Astrocyte of the cerebellum (primary cell): ENCODE results near the gene ZNF423.
"Not testable (repeated sequence)": the region's sequence is repeated elsewhere in the genome, so short reads cannot be mapped to it uniquely, and the experiment has no call there.

Experiments
- DNase-seq: peaks from one replicate; pipeline ENCODE4 v3.0.0-alpha.2; 2011; ENCODE audit warnings: low read depth
- H3K4me3 ChIP-seq: 2 replicates; pipeline ENCODE4 v1.5.1; 2011; ENCODE audit warnings: mild to moderate bottlenecking, low read depth, low read length, moderate library complexity
- in situ Hi-C: cut with HindIII; loops from 2 replicates; pipeline ENCODE4 v1.10.0; 2017; ENCODE audit warnings: low sequenced_read_pairs
- TF ChIP-seq, protein P1 (sequence below): IDR thresholded peaks from 2 replicates; pipeline ENCODE4 v1.5.1; 2012; ENCODE audit warnings: low read length, low read depth, moderate library complexity, mild to moderate bottlenecking; ENCODE audit errors: missing control alignments

The ZNF423 gene

DNA sequence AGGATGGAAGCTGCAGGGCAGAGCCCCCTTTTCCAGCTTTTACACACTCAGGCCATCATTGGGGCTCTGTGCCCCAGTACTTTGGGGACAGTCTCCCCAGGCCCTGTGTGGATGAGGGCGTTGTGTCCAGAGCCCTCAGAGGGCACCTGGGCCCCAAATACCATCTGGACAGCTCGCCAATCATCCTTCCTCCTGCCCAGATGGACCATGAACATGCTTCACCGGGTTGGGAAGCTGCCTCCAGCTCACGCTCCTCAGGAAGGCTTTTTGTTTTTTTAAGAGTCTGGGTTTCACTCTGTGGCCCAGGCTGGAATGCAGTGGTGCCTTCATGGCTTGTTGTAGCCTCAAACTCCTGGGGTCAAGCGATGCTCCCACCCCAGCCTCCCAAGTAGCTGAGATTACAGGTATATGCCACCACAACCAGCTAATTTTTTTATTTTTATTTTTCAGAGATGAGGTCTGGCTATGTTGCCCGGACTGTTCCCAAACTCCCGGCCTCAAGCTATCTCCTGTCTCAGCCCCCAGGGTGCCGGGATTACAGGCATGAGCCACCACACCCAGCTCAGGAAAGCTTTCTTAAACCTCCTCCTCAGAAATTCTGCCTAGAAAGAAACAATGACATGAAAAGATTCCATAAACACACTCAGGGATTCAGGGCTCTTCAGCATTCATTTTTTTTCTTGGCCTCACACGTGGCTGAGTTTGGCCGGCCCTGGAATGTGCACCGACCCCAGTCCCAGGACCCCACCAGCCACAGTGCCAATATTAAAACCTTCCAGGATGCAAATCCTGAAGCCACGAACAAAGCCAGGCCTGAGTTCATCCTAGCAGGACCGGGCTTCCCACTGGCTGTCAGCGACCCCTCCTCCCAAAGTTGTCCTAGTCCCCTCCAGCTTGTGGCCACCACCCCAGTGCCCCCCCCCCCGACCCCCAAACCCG, 27.4 kb upstream of the ZNF423 start:
- in situ Hi-C loops, result no loop called here
- TF ChIP-seq, protein P1, sequence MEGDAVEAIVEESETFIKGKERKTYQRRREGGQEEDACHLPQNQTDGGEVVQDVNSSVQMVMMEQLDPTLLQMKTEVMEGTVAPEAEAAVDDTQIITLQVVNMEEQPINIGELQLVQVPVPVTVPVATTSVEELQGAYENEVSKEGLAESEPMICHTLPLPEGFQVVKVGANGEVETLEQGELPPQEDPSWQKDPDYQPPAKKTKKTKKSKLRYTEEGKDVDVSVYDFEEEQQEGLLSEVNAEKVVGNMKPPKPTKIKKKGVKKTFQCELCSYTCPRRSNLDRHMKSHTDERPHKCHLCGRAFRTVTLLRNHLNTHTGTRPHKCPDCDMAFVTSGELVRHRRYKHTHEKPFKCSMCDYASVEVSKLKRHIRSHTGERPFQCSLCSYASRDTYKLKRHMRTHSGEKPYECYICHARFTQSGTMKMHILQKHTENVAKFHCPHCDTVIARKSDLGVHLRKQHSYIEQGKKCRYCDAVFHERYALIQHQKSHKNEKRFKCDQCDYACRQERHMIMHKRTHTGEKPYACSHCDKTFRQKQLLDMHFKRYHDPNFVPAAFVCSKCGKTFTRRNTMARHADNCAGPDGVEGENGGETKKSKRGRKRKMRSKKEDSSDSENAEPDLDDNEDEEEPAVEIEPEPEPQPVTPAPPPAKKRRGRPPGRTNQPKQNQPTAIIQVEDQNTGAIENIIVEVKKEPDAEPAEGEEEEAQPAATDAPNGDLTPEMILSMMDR, result no peak
- no peak for DNase-seq
- H3K4me3 ChIP-seq, result no peak overlapping the region

DNA sequence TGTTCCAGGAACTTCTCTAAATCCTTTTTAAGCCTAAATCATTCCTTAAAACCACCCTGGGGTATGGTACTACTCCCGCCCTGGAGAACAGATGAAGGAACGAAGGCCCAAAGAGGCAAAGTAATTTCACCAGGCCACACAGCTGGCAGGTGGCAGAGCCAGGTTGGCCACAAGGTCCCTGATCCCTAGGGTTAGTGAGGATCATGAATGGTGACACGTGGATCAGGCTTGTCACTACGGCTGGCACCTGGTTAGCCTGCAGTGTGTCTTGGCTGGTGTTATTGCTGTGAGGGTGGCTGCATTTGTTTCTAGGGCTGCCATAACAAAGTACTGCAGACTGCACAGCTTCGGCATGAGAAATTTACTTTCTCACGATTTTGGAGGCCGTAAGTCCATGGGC, 26.0 kb upstream of the ZNF423 start:
- TF ChIP-seq, protein P1, result no peak
- no peak overlapping the region for H3K4me3 ChIP-seq
- in situ Hi-C loops, result no loop called here
- DNase-seq, result no peak

DNA sequence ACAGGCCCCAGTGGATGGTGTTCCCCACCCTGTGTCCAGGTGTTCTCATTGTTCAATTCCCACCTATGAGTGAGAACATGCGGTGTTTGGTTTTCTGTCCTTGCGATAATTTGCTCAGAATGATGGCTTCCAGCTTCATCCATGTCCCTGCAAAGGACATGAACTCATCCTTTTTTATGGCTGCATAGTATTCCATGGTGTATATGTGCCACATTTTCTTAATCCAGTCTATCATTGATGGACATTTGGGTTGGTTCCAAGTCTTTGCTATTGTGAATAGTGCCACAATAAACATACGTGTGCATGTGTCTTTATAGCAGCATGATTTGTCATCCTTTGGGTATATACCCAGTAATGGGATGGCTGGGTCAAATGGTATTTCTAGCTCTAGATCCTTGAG, 22.6 kb upstream of the ZNF423 start:
- H3K4me3 ChIP-seq, DNase-seq, in situ Hi-C loops: not testable (repeated sequence)

DNA sequence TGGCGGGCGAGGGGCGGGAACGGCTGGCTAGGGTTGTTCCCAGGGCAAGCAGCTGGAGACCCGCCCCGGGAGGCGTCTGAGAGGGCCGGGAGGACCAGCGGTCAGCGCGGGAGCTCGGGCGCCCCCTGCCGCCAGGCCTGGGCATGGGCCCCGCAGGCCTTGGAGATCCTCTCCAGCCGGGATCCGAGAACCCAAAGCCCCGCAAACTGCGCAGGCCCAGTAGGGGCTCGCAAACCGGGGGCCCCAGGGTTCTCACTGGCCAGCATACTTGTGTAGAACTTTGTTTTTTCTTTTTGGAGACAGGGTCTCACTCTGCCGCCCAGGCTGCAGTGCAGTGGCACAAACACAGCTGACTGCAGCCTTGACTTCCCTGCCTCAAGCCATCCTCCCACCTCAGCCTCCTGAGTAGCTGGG, 20.8 kb upstream of the ZNF423 start:
- H3K4me3 ChIP-seq, result no peak overlapping the region
- DNase-seq, result no peak
- TF ChIP-seq, protein P1, result peak; percentile 79
- in situ Hi-C loops, result no loop called here

DNA sequence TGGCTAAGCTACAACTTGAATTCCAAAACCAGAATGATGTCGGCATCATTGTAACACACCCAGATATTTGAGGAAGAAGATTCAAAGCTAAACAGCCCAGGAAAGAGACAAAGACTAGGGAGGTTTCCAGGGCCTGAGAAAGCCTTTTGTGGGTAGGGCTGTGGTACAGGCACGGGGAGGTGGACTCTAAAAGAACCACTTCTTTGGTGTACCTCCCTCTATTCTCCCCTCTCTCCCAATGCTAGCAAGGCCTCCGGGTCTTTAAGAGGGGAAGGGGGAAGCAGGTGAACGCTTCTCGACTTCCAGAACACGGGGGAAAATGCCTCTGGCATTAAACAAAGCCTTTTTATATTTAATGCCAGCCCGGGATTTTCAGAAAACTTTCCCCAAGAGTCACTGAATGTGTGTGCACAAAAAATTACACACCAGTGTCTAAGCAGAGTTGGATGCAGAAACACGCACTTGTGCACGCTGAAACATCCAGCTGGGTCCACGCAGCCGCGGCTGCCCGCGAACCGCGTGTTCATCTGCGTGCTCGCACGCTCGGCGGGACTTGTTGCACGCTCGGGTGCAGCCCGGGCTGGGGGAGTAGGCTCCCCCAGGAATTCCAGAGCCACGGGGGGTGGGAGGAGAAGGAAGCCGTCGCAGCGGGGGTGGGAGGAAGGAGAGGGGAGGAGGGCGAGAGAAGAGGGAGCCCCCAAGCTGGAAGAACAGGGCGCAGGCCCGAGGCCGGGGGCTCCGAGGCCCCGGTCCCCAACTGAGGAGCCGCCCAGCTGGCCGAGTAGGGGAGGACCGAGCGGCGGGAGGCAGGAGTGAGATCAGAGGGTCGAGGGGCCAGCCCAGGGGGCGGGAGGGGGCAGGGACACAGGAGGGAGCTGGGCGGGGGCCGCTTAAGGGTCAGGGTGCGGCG, 20.1 kb upstream of the ZNF423 start:
- DNase-seq, result no peak
- in situ Hi-C loops, result no loop called here
- H3K4me3 ChIP-seq, result no peak overlapping the region
- TF ChIP-seq, protein P1, result no peak

DNA sequence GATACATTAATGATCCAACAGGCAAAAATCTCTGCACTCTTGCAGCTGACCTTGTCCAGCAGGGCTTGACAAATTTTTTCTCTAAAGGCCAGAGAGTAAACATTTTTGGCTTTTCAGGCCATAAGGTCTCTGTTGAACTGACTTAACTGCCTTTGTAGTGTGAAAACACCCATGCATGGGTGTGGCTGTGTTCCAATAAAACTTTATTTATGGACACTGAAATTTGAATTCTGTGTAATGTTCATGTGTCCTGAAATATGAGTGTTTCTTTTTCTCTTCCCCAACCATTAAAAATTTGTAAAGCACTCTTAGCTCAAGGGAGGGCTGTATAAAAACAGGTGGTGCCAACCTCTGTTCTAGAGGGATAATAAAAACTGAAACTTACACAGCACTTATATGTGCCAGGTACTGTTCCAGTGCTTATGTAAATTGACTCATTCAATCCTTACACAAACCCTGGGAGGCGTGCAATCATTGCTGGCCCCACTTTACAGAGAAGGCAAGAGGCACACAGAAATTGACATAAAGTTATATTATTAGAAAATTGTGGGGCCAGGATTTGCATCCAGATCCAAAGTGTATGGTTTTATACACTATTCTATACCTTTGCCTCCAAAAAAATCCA, 18.8 kb upstream of the ZNF423 start:
- in situ Hi-C loops, result no loop called here
- H3K4me3 ChIP-seq, result no peak overlapping the region
- DNase-seq, result no peak
- TF ChIP-seq, protein P1, result no peak

DNA sequence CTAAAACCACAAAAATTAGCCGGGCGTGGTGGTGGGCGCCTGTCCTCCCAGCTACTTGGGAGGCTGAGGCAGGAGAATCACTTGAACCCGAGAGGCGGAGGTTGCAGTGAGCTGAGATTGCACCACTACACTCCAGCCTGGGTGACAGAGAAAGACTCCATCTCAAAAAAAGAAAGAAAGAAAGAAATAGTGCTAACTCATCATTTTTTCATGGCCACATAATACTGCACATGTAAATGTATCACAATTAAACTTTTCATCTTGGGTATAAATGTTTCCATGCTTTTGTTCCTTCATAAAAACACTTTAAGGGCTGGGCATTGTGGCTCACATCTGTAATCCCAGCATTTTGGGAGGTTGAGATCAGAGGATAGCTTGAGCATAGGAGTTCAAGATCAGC, 15.9 kb upstream of the ZNF423 start:
- H3K4me3 ChIP-seq, DNase-seq, in situ Hi-C loops: not testable (repeated sequence)
